Measurements from ENCODE around the gene SERGEF. TPM values are rescaled to one million over a fixed set of nuclear protein-coding genes. Genes with fewer than 3 reads are reported as not detected.
A peak's percentile ranks its signal among the peaks of the same experiment; 100 is the strongest.

The SERGEF gene
- polyA plus RNA-seq, 1 experiment, result 18.1 TPM

- no peak for DNase-seq (ENCODE audit: low read depth, low spot score)
- Histone ChIP-seq H3K27ac (ENCODE audit: low read depth, low read length) (no peak overlapping the region), H3K9me3 (ENCODE audit: control insufficient read depth, insufficient read depth, low read length) (no peaks in the 10 kb centered on the region), H3K27me3 (ENCODE audit: control insufficient read depth, insufficient read depth, low read length) (no peaks in the 10 kb centered on the region), H3K4me3 (ENCODE audit: low read depth, low read length) (no peak overlapping the region)
- ChIA-PET CTCF (no interaction called here), POLR2A (no interaction called here)
- TF ChIP-seq, protein P1, sequence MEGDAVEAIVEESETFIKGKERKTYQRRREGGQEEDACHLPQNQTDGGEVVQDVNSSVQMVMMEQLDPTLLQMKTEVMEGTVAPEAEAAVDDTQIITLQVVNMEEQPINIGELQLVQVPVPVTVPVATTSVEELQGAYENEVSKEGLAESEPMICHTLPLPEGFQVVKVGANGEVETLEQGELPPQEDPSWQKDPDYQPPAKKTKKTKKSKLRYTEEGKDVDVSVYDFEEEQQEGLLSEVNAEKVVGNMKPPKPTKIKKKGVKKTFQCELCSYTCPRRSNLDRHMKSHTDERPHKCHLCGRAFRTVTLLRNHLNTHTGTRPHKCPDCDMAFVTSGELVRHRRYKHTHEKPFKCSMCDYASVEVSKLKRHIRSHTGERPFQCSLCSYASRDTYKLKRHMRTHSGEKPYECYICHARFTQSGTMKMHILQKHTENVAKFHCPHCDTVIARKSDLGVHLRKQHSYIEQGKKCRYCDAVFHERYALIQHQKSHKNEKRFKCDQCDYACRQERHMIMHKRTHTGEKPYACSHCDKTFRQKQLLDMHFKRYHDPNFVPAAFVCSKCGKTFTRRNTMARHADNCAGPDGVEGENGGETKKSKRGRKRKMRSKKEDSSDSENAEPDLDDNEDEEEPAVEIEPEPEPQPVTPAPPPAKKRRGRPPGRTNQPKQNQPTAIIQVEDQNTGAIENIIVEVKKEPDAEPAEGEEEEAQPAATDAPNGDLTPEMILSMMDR (IDR thresholded peaks at IDR 0.05; ENCODE audit: low read depth, low read length), result no peak
Measured at GRCh38 chr11:17822401-17822781, 190.5 kb downstream of the SERGEF start.

- CTCF ChIA-PET, result no interaction called here
- Histone ChIP-seq H3K27ac (ENCODE audit: low read depth, low read length) (peak overlapping the region; percentile 77), H3K4me3 (ENCODE audit: low read depth, low read length) (no peak overlapping the region), H3K27me3 (ENCODE audit: control insufficient read depth, insufficient read depth, low read length) (no peaks in the 10 kb centered on the region), H3K9me3 (ENCODE audit: control insufficient read depth, insufficient read depth, low read length) (no peaks in the 10 kb centered on the region)
- TF ChIP-seq, protein P1 (IDR thresholded peaks at IDR 0.05; ENCODE audit: low read depth, low read length), result no peak
- DNase-seq (ENCODE audit: low read depth, low spot score), result peak; percentile 37
- POLR2A ChIA-PET, result no interaction called here
Measured at GRCh38 chr11:17821648-17822400, 191.0 kb downstream of the SERGEF start.

GRCh38 chr11:17816232-17816931, 196.5 kb downstream of the SERGEF start:
- H3K27ac ChIP-seq (ENCODE audit: low read depth, low read length), result no peak overlapping the region
- TF ChIP-seq, protein P1 (IDR thresholded peaks at IDR 0.05; ENCODE audit: low read depth, low read length), result no peak
- POLR2A ChIA-PET, result no interaction called here

GRCh38 chr11:17814546-17814945, 198.3 kb downstream of the SERGEF start:
- no peaks in the 10 kb centered on the region for H3K9me3 ChIP-seq (ENCODE audit: control insufficient read depth, insufficient read depth, low read length)
- no peak for DNase-seq (ENCODE audit: low read depth, low spot score)
- TF ChIP-seq, protein P1 (IDR thresholded peaks at IDR 0.05; ENCODE audit: low read depth, low read length), result no peak
- ChIA-PET POLR2A (no interaction called here), CTCF (no interaction called here)
- no peak overlapping the region for H3K27ac ChIP-seq (ENCODE audit: low read depth, low read length)
- H3K27me3 ChIP-seq (ENCODE audit: control insufficient read depth, insufficient read depth, low read length), result no peaks in the 10 kb centered on the region
- H3K4me3 ChIP-seq (ENCODE audit: low read depth, low read length), result no peak overlapping the region

More at GRCh38 chr11:17816232-17816931, 196.5 kb downstream of the SERGEF start:
- DNase-seq (ENCODE audit: low read depth, low spot score), result no peak
- H3K9me3 ChIP-seq (ENCODE audit: control insufficient read depth, insufficient read depth, low read length), result no peaks in the 10 kb centered on the region
- no peaks in the 10 kb centered on the region for H3K27me3 ChIP-seq (ENCODE audit: control insufficient read depth, insufficient read depth, low read length)
- CTCF ChIA-PET, result interaction anchor here (0.7 kb wide), 1 partner anchor 75 kb away, joined by 3 read pairs; no protein-coding TSS in a partner anchor
- H3K4me3 ChIP-seq (ENCODE audit: low read depth, low read length), result no peak overlapping the region

Measured in AG04450 (cell line).